GM18498 (cell line): ENCODE measurements around the gene FBXW2.

ENCODE experiments used
- ATAC-seq: cut with Tn5 transposase; IDR thresholded peaks from one replicate; pipeline ENCODE4 v1.9.1; 2021; ENCODE audit warnings: mild to moderate bottlenecking, moderate library complexity; ENCODE audit not compliant: unreplicated experiment

The FBXW2 gene

DNA sequence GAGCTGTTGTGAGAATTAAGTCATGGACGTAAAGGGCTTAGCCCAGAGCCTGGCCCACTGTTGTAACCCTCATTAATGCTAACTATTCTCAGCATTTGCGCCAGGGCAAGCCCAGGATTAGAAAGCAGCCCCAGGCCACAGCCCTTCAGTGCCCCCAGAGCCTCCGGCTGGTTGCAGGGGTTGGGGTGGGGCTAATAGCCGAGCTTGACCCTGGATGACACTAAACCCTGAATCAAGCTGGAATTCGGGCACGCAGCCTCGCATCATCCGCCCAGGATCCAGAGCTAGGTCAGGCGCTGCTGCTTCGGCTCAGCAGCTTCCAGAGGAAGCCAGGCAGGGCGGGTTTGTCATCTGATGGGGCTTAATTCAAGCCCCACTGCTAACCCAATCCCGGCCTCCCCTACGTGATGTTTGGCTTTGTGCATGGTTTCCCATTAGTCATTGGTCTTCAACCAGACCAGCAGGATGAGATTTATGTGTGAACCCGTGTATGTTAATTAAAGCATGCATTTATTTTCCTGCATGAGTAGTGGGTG is 77.8 kb downstream of the FBXW2 start:
- ATAC-seq = no peak

DNA sequence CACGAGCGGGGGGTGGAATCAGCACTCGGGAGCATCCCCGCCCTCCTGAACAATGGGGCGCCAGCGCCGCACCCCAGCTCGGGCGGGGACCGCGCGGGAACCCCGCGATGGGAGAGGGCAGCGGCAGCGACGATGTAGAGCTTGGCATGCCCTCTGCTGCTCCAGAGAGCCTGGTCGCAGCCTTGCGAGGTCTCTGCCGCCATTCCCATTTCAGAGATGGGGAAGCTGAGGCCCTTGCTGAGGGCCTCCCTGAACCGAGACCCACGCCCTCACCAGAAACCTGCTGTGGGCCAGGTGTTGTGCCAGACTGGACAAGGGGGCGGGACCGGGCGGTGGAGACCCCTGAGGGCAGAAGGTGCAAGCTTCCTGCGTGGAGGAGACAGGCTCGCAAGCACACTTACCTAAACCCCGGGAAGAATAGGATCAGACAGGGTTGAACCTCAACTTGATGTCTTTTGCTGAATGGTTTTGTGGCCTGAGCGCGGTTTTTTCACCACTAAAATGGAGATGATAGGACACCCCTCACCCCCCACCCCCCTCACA is 78.3 kb downstream of the FBXW2 start:
- ATAC-seq = peak; percentile 29

DNA sequence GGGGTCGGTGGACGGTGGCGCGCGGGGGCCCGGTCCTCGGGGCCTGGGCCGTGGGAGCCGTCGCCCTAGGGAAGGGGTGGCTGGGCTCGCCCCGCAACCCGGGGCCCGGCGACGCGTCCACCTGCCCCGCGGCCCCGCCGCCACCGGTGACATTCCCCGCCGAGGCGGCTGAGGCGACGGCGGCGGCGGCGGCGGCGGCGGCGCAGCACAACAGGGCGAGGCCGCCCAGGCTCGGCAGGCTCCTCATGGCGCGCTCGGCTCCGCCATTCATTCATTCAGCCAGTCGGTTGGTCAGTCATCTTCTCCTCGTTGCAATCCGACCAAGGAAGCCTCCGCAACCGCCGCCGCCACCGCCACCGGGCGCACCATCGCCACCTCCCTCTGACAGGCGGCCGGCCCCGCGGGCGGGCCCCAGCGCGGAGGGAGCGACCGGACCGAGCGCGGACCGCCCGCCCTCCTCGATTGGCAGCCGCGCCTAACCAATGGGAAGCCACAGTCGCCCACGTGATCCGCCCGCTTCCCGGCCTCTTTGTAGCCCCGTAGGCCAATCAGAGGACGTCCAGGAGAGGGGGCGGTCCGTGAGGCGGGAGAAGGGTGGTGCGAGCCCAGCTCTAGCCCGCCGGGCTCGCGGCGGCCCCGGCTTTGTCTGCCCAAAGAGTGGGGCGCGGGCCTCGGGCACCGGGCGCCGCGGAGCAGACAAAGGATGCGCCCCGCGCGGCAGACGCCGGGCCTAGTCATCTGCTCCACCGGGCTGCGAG is 78.9 kb downstream of the FBXW2 start, which contains the start of gene MEGF9:
Gene MEGF9 (minus strand): TSS at position 383 of the 758 bp plus-strand sequence. CDS start 112 bp downstream, at position 271.
- ATAC-seq = peak; percentile 98

- no peak for ATAC-seq
Measured at GRCh38 chr9:120713257-120714087, 79.7 kb downstream of the FBXW2 start.

- ATAC-seq = no peak
Measured at GRCh38 chr9:120712539-120713031, 80.6 kb downstream of the FBXW2 start.

DNA sequence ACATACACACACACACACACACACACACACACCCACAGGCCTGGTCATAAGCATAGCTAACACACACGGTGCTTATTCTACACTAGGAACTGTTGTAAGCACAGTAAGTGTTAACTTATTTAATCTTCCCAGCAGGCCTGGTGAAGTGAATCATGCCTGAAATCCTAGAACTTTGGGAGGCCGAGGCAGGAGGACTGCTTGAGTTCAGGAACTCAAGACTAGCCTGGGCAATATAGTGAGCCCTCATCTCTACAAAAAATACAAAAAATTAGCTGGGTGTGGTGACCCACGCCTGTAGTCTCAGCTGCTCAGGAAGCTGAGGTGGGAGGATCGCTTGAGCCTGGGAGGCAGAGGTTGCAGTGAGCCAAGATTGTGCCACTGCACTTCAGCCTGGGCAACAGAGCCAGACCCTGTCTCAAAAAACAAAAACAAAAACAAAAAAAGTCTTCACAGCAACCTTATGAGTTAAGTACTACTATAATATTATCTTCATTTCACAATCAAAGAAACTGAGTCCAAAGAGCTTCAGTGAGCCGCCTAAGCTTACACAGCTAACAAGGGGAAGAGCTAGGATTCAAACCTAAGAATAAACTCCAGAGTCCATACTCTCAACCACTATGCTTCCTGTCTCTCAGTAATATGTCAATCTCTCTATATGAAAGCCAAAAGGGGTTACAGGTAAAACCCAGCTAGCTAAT is 81.2 kb downstream of the FBXW2 start:
- ATAC-seq = no peak

DNA sequence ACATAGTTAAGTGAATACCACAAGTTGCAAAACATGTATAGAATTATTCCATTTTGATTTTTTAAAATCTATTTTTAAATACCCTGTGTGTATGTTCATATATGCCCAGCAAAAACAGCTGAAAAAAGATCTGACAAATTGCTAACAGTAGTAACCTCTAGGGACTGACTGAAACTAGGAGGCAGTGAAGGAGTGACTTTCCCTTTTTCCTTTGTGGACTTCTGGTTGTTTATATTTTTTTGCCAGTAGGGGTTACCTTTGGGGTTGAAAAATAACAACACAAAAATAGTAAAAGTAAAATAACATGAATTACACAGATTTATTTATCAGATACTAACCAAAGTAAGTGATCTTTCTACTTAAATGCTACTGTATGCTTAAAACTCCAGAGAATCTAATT is 81.9 kb downstream of the FBXW2 start:
- ATAC-seq = no peak

GRCh38 chr9:120710110-120710981 is 82.9 kb downstream of the FBXW2 start:
- ATAC-seq = no peak

DNA sequence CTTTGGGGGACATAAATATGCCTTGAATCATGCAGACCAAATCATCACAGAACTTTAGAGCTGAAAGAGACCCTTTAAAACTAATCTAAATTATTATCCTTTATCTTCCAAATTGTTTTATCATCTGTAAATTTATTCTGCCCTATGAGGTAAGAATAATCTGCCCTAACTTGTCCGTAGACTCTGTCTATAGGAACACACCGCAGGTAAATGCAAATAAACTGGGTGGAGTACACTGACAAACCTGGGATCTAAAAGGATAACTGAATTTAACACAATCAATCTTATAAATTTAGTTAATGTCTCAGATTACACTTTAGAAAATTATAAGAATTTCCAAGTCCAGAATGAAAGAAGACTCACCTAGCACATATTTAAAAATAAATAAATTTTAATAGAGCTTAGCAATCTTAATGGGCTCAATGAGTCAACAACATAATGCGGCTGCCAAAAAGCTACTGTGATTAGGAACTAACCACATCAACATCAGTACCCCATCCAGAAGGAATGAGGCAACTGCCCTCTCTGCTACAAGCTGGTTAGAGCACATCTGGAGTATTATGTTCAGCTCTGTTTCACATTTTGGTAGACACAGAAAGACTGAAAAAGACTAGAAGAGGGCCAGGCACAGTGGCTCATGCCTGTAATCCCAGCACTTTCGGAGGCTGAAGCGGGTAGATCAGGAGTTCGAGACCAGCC is 84.5 kb downstream of the FBXW2 start:
- ATAC-seq = no peak

- no peak for ATAC-seq
Measured at GRCh38 chr9:120707170-120707569, 86.0 kb downstream of the FBXW2 start.
